ENCODE data around the gene UTRN. TPM values are rescaled to one million over a fixed set of nuclear protein-coding genes. Genes with fewer than 3 reads are reported as not detected.

Gene UTRN
- total and polyA plus RNA-seq, 12 donors = 11.4 to 109 (median 84.4) TPM

DNA sequence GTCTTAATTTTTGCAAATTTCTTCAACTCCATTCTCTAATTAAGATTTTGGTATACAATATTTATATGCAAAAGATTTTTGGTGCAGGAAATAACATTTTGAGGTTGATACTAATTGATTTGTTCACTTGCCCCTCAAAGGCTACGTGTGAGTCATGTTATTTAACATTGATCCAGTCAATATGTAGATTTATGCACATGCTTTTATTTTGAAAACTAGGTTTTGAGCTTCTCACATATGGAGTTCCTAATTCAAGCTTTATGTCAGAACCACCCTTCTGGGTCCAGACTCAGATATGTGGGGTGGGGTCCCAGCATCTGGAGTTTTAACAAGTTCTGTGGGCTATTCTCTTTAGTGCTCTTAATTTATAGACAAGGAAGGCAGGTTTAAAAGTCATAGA is 13.8 kb downstream of the UTRN start:
- no peak overlapping the region for H3K4me3 ChIP-seq
- no peak for TF ChIP-seq CTCF (IDR thresholded peaks at IDR 0.05)
- intact Hi-C loops (cut with DNase I) = loop anchor here in 2 of 10 donors (10.0 kb wide), 2 partner anchors 136 to 176 kb away; no protein-coding TSS in a partner anchor
- peak overlapping the region in 6 of 10 donors; percentile 23 to 80 (median 72) for H3K27ac ChIP-seq
- peaks cover 3 to 47% (median 33%) of the 10 kb centered on the region in 9 donors for H3K4me1 ChIP-seq
- no peaks in the 10 kb centered on the region for H3K27me3 ChIP-seq
- H3K36me3 ChIP-seq = peaks cover 0 to 36% (median 5%) of the 10 kb centered on the region in 9 donors
- ATAC-seq (no peak), DNase-seq (no peak)
- 94 to 95% methylated on average over 1 of the region's 1 CpG for WGBS, 2 donors
- no peaks in the 10 kb centered on the region for H3K9me3 ChIP-seq

DNA sequence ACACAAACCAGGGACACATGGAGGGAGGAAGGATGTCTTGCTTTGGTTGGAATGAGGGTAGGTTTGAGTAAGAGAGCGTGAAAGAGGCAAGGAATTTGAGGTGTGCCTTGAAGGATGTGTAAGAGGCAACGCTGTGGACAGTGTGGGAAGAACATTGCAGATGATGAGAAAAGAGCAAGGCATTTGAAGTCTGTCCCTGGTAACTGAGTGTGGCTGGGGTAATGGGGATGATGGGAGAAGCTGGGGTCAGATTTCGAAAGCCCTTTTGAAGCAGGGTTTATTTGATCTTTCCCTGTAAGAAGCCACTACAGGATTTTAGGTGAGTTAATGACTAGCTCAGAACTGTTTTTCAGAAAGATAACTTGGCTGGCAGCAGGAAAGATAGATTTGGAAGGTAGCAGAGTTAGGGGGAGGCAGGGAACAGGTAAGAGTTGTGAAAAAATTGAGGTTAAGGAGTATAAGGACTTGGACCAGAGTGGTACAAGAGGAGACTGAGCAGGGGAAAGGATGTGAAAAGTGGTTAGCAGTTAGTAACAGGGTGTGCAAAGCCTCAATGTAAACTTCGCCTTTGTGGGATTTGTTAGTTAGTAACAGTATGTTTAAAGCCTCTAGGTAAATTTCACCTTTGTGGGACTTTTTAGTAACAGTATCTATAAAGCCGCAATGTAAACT is 17.7 kb downstream of the UTRN start:
- Histone ChIP-seq H3K9me3 (no peaks in the 10 kb centered on the region), H3K4me1 (peaks cover 0 to 48% (median 26%) of the 10 kb centered on the region in 9 donors), H3K27me3 (no peaks in the 10 kb centered on the region), H3K36me3 (peaks cover 0 to 14% (median 0%) of the 10 kb centered on the region in 9 donors), H3K27ac (no peak overlapping the region), H3K4me3 (no peak overlapping the region)
- intact Hi-C loops (cut with DNase I) = no loop called here
- 96 to 98% methylated on average over 5 of the region's 5 CpGs for WGBS, 2 donors
- TF ChIP-seq CTCF (IDR thresholded peaks at IDR 0.05) = no peak
- no peak for DNase-seq
- ATAC-seq = no peak

DNA sequence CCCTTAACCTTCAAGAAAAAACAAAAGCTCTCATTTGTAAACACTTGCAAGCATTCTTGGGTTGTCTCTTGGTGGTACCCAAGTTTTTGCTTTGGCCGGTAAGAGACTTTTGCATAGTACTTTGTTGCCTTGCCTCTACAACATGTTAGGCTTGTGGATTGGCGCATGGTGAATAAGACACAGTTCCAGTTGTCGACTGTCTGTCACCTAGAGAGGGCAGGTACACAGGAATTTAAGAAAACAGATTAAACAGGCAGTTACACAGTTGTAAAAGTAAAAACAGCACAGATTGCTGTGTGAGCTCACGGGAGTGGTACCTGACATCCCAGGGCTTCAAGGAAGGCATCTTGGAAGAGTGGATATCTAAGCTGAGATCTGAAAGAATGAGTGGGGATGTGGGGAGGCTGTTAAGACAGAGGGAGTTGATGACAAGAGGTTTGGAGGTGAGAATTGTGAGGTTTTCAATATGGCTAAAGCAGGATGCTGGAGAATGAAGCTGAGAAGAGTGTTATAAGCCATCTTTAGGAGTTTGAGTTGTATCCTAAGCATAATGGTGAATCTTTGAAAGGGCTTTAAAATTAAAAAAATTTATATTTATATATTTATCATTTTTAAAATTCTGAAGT is 19.2 kb downstream of the UTRN start:
- H3K36me3 ChIP-seq = peaks cover 0 to 29% (median 8%) of the 10 kb centered on the region in 9 donors
- H3K4me3 ChIP-seq = no peak overlapping the region
- ATAC-seq = no peak
- H3K27ac ChIP-seq = no peak overlapping the region
- no peak for DNase-seq
- H3K27me3 ChIP-seq = no peaks in the 10 kb centered on the region
- WGBS, 2 donors = 78 to 96% methylated on average over 4 of the region's 4 CpGs
- H3K9me3 ChIP-seq = no peaks in the 10 kb centered on the region
- intact Hi-C loops (cut with DNase I) = no loop called here
- peaks cover 0 to 36% (median 11%) of the 10 kb centered on the region in 9 donors for H3K4me1 ChIP-seq
- no peak for TF ChIP-seq CTCF (IDR thresholded peaks at IDR 0.05)

DNA sequence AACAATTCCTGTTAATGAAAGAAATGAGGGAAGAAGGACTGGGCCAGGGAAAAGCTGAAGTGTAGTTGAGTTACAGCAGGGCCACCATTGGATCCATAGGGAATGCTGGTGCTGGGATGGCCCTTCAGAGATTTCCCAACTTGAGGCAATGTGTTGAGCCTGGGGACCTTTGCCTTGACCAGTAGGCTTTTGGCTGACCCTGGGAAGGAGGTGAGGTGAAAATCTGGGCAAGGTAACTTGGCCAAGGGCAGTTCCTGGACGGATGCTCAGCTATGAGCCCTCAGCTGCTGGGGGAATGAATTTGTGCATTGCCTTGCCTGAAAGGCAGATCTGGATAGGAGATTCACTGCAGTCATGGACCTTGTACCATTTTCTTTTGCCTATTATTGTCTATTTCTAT is 20.4 kb downstream of the UTRN start:
- 74 to 84% methylated on average over 1 of the region's 1 CpG for WGBS, 2 donors
- Histone ChIP-seq H3K36me3 (peaks cover 0 to 39% (median 8%) of the 10 kb centered on the region in 9 donors), H3K27me3 (no peaks in the 10 kb centered on the region), H3K4me3 (no peak overlapping the region), H3K4me1 (peaks cover 0 to 40% (median 10%) of the 10 kb centered on the region in 9 donors), H3K27ac (peak overlapping the region in 1 of 10 donors; percentile 46), H3K9me3 (no peaks in the 10 kb centered on the region)
- intact Hi-C loops (cut with DNase I) = no loop called here
- ATAC-seq (no peak), DNase-seq (no peak)
- no peak for TF ChIP-seq CTCF (IDR thresholded peaks at IDR 0.05)
